ENCODE measurements around the gene SH2D3A. TPM values are rescaled to one million over a fixed set of nuclear protein-coding genes. Genes with fewer than 3 reads are reported as not detected.
"Not testable (repeated sequence)": the region's sequence is repeated elsewhere in the genome, so short reads cannot be mapped to it uniquely, and the experiment has no call there.

The SH2D3A gene
- total RNA-seq (2014; rRNA removed; shearing (Covaris generic)): not detected in 2 replicates

- peak; percentile 15 for DNase-seq (ENCODE audit: low read depth)
These were observed at the start of gene SH2D3A for GRCh38 chr19:6767357-6768235. Gene SH2D3A (minus strand): TSS chr19:6767435. CDS start chr19:6763748, 3,687 bp downstream.

GRCh38 chr19:6813659-6814058, 46.4 kb upstream of the SH2D3A start:
- no peak for DNase-seq (ENCODE audit: low read depth)

- DNase-seq (ENCODE audit: low read depth): no peak
These were observed 45.4 kb upstream of the SH2D3A start for GRCh38 chr19:6812612-6813011.

GRCh38 chr19:6811906-6812305, 44.7 kb upstream of the SH2D3A start:
- peak; percentile 80 for DNase-seq (ENCODE audit: low read depth)

- DNase-seq (ENCODE audit: low read depth): no peak
These were observed 44.1 kb upstream of the SH2D3A start for GRCh38 chr19:6811378-6811777.

GRCh38 chr19:6809262-6809661, 42.0 kb upstream of the SH2D3A start:
- DNase-seq (ENCODE audit: low read depth): no peak

GRCh38 chr19:6808494-6808893, 41.3 kb upstream of the SH2D3A start:
- no peak for DNase-seq (ENCODE audit: low read depth)

GRCh38 chr19:6807291-6807690, 40.1 kb upstream of the SH2D3A start:
- no peak for DNase-seq (ENCODE audit: low read depth)

- peak; percentile 28 for DNase-seq (ENCODE audit: low read depth)
These were observed 39.3 kb upstream of the SH2D3A start for GRCh38 chr19:6806488-6806887.

- no peak for DNase-seq (ENCODE audit: low read depth)
These were observed 35.8 kb upstream of the SH2D3A start for GRCh38 chr19:6803036-6803404.

GRCh38 chr19:6802336-6803035, 35.3 kb upstream of the SH2D3A start:
- peak; percentile 24 for DNase-seq (ENCODE audit: low read depth)

- DNase-seq (ENCODE audit: low read depth): no peak
These were observed 34.4 kb upstream of the SH2D3A start for GRCh38 chr19:6801485-6802086.

- peak; percentile 39 for DNase-seq (ENCODE audit: low read depth)
These were observed 33.8 kb upstream of the SH2D3A start for GRCh38 chr19:6800991-6801484.

- DNase-seq (ENCODE audit: low read depth): not testable (repeated sequence)
These were observed 33.0 kb upstream of the SH2D3A start for GRCh38 chr19:6800160-6800790.

GRCh38 chr19:6797646-6798045, 30.4 kb upstream of the SH2D3A start:
- no peak for DNase-seq (ENCODE audit: low read depth)

- DNase-seq (ENCODE audit: low read depth): no peak
These were observed 29.0 kb upstream of the SH2D3A start for GRCh38 chr19:6796278-6796677.

GRCh38 chr19:6794686-6795431, 27.6 kb upstream of the SH2D3A start:
- DNase-seq (ENCODE audit: low read depth): no peak

- no peak for DNase-seq (ENCODE audit: low read depth)
These were observed 26.7 kb upstream of the SH2D3A start for GRCh38 chr19:6793973-6794372.

- no peak for DNase-seq (ENCODE audit: low read depth)
These were observed 26.2 kb upstream of the SH2D3A start for GRCh38 chr19:6793411-6793810.

GRCh38 chr19:6791237-6791636, 24.0 kb upstream of the SH2D3A start:
- no peak for DNase-seq (ENCODE audit: low read depth)
